ENCODE results near the gene NOTCH3.

NOTCH3 gene

DNA sequence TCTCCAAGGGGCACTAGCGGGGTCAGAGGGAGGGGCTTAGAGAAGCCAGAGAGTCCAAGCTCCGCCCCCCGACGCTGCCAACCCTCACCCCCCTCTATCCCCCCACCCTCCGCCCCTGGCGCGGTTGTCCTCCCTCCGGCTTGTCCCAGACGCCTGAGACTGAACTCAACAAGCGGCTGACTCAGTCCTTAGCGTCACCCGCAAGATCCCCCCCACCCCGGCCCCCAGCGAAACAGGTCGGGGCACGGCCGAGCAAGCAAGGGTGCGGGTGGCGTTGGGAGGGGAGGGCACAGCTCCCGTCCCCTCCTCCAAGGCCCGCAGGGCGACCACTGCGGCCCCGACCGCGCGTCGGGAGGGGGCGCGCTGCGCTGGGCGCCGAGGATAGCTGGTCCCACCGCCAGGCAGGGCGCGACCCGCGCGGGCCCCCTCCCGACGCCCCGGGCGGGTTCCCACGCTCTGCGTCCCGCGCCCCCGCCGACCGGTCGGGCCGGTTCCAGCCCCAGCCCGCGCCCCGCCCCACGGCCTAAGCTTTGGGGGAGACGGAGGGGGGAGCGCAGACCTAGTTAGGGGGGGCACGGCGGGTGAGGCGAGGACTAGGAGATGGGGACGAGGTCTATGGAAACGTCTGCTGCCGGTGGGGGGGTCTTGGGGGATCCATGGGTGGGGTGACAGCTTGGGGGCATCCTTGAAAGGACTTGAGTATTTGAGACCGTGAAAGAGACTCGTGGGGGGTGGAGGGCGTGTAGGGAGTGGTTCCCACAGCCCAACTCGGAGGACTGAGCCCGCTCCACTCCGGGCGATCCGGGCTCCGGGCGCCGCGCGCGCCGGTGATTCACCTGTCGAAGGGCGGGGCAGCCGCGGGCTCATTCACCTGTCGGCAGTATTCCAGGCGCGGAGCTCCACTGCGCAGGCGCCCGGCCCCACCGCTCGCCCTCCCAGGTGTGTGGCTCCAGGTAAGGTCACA, 5.1 kb downstream of the NOTCH3 start:
- no peak for DNase-seq (ENCODE audit: low spot score)

DNA sequence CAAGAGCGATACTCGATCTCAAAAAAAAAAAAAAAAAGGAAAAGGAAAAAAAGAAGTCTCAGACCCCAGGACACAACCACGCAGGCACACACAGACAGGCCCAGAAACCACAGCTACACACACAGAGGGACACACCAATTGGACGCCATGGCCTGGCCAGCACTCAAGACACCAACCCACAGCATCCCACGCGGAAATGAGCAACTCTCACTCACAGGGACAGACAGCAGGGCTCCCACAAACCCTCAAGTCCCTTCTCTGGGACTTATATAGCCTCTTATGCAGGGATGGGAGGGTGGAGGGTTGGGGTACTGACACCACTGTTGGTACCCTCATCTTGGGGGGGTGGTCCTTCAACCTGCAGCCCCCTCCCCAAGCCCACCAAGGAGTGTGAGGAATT, 5.9 kb downstream of the NOTCH3 start:
- DNase-seq (ENCODE audit: low spot score), result no peak

DNA sequence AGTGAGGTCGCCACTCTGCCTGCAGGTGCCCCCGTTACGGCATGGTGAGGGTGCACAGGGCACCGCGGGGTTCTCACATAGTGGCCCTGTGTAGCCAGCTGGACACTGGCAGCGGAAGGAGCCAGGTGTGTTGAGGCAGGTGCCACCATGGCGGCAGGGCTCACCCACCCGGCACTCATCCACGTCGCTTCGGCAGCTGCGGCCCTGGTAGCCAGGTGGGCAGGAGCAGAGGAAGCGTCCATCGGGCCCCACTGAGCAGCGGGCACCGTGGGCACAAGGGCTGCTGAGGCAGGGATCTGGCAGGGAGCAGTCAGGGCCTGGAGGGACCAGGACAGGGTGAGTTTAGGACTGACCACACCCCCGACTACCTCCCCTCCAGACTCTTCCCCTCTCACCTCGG, 8.8 kb downstream of the NOTCH3 start:
- DNase-seq (ENCODE audit: low spot score), result no peak

DNA sequence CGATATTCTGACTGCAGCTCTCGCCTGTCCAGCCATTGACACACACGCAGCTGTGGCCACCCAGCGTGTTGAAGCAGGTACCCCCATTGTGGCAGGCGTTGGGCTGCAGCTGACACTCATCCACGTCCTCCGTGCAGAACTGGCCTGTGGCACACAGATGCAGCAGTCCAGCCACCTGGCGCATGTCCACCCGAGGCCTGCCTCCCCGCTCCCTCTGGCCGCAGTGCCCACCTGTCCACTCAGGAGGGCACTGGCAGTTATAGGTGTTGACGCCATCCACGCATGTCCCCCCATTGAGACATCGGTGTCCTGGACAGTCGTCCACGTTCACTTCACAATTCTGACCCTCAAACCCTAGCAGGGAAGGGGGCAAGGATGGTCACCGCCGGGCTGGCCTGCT, 9.3 kb downstream of the NOTCH3 start:
- no peak for DNase-seq (ENCODE audit: low spot score)

DNA sequence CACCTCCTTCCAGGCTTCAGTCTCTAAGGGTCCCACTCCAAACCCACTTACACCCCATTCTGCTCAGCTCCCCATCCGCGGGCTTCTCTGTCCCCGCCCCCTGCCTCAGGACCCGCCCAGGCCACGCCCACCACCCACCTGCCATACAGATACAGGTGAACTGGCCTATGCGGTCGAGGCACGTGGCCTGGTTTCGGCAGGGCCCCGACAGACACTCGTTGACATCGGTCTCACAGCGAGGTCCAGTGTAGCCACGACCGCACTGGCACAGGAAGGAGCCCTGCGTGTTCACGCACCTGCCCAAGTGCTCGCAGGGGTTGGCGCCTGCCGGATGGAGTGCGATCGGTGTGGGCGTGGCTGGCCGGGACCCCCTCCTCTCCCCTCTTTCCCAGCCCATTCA, 11.9 kb downstream of the NOTCH3 start:
- no peak for DNase-seq (ENCODE audit: low spot score)

DNA sequence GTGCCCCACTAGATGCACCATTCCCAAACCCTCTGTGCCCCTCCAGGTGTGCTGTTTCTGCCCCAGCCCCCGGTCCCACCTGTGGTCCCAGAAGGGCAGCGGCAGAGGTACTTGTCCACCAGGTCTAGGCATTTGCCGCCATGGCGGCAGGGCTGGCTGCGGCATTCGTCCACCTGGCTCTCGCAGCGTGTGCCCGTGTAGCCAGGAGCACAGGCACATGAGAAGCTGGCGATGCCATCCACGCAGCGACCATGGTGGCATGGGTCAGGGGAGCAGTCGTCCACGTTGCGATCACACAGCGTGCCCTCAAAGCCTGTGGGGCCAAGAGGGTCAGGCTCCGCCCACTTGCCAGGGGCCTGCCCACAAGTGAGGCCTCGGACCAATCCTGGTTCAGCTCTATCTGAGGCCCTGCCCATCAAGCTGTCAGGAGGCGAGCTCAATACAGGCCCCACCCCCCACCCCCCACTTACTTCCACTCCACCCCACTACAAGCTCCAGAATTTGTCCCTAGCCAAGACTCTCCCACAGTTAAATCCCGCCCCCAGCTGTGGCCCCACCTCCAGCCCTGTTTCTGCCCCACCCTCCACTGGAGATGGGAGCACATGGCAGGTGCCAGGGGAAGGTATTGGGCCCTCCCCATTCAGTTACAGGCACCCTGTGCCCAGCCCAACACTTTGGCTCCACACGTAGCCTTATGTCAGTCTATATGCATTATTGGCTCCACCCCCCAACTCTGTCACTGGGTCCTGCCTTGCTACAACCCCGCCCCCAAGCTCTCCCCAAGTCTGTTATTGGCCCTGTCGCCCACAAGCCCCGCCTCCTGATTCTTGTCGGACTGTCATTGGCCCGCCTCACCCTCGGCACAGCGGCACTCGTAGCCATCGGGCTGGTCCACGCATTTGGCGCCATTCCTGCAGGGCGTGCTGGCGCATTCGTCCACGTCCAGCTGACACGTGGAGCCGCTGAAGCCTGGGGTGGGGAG, 13.5 kb downstream of the NOTCH3 start:
- DNase-seq (ENCODE audit: low spot score), result no peak

DNA sequence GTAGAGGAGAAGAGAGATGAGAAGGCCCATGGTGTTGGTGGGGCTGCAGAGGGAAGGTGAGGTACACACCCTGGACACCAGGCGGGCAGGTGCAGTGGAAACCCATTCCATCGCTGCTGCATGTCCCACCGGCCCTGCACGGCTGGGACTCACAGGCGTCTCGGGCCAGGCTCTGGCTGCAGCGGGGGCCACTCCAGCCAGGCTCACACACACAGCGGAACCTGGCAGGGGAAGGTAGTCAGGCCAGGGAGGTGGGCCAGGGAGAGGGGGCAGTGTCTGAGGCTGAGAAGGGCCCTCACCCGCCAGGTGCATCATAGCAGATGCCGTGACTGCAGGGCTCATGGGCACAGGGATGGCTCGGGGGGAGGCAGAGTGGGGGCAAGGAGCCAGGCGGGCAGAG, 15.6 kb downstream of the NOTCH3 start:
- no peak for DNase-seq (ENCODE audit: low spot score)

DNA sequence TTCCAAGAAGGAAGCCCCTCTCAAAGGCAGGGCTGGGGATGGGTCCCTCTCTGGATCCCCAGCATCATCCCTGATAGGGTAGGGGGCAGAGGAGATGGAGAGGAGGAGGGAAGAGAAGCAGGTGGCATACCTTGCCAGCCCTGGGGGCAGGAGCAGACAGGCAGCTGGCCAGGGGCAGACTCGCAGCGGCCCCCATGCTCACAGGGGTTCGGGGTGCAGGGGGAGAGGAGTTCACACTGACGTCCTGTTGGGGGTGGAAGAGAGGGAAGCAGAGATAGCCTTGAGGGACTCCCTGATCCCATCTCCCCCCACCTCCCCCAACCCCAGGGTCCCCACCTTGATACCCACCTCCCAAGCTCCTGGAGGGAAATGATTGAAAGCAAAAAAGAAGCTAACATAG, 16.0 kb downstream of the NOTCH3 start:
- no peak for DNase-seq (ENCODE audit: low spot score)

DNA sequence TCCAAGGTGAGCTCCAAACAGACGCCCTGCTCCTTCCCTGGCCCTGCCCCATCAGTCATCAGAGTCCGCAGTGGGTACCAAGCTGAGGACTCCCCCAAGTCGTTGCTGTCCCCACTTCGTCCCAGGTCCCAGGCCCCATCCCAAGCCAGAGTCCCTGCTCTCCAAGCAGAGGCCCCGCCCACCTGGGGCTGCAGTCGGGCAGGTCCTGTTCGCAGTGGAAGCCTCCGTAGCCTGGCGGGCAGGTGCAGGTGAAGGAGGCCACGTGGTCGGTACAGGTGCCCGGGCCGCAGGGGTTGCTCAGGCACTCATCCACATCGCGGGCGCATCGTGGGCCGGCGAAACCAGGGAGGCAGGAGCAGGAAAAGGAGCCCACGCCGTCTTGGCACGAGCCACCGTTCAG, 19.4 kb downstream of the NOTCH3 start:
- DNase-seq (ENCODE audit: low spot score), result no peak

DNA sequence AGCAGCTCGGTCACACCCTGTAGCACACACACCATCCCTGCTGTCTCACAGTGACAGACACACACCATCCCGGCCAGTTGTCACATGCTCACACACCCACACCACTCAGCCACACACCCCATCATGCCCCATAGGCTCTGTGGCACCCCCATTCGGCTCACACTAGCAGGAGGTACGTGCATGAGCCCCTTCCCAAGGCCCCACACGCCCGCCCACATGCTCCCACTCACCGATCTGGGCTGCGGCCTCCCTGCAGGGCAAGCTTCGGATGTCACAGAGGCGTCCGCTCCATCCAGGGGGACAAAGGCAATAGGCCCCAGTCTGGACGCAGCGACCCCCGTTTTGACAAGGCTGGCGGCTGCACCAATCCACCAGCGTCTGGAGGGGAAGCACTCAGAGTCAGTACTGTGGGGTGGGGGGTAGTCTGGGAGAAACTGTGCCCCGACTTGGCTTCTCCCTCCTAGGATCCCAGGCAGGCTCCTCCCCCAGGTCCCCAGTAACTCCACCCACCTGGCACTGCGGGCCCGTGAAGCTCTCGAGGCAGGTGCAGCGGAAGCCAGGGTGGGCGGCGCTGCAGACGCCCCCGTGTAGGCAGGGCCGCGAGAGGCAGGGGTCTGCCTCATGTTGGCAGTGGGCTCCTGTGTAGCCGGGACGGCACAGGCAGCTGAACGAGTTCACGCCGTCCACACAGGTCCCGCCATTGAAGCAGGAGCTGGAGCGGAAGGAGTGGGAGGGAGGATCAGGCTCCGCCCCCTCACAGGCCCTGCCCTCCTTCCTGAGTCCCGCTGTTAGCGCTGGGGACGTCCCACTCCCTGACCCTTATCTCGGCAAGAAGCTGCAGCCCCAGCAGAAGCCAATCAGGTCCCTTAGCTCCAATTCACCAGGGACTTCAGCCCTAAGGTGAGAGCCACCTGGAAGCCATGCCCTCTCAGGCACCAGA, 20.1 kb downstream of the NOTCH3 start:
- DNase-seq (ENCODE audit: low spot score), result no peak

DNA sequence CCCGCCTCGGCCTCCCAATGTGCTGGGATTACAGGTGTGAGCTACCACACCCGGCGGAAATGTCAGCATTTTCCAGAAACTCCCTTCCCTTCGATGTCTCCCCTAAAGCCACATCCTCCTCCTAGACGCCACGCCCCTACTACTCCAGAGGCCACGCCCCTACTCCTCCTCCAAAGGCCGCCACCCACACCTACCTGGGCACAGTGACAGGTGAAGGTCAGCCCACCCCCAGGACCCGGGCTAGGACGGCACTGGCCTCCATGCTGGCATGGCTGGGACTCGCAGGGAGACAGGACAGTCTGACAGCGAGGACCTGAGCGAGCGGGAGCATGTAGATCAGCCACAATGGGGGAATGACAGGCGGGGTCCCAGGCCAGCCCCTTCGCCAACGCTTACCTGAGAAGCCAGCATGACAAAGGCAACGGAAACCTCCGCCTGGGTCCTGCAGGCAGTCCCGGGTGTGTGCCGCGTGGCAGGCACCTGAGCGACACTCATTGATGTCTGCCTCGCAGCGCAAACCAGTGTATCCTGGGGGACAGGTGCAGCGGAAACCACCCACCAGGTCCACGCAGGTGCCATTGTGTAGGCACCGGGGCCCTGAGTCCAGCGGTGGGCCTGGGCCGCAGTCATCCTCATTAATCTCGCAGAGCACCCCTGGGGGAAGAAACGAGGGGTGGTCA, 22.0 kb downstream of the NOTCH3 start:
- DNase-seq (ENCODE audit: low spot score), result no peak

DNA sequence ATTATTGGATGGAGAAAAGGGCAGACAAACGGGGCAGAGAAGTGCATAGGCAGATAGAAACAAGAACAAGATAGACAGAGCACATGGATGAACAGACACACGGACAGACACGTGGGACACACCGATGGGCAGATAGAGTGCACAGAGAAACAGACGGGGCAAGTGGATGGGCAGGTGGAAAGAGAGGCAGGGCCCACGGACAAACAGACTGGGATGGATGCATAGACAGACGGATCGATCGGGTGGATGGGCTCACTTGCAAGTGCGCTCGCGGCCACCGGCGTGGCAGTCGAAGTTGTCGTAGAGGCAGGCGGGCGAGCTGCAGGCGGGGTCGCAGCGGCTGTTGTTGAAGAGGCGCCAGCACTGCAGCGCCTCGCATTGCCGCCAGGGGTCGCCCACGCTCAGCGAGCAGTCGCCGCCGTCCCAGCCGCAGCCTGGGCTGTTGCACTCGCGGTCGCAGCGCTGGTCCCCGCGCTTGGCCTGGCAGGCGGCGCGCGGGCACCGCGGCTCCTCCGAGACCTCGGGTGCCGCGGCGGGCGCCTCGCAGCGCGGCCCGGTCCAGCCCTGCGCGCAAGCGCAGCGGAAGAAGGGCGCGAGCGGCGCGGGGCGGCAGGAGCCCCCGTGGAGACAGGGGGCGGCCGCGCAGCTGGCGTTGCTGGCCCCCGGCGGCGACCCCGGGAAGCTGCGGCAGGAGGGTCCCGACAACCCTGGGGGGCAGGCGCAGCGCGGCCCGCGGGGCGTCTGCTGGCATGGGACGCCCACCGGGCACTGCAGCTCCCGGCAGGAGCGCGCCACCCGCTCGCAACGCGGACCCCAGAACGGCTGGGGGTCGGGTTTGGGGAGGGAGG, 23.3 kb downstream of the NOTCH3 start:
- DNase-seq (ENCODE audit: low spot score), result peak; percentile 54

DNA sequence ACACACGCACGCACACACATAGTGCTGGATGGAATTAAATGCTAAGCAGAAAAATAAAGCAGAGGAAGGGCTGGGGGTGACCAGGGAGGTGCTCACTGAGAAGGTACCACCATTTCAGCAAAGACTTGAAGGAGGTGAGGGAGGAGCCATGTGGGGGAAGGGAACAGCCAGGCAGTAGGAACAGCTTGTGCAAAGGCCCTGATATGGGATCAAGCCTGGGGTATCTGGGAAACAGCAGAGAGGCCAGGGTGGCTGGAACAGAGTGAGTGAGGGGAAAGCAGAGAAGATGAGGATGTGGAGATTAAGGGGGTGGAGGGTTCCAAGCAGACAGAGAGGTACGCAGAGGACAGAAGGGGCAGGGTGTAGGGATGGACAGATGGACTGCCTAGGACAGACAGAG, 25.2 kb downstream of the NOTCH3 start:
- no peak for DNase-seq (ENCODE audit: low spot score)

DNA sequence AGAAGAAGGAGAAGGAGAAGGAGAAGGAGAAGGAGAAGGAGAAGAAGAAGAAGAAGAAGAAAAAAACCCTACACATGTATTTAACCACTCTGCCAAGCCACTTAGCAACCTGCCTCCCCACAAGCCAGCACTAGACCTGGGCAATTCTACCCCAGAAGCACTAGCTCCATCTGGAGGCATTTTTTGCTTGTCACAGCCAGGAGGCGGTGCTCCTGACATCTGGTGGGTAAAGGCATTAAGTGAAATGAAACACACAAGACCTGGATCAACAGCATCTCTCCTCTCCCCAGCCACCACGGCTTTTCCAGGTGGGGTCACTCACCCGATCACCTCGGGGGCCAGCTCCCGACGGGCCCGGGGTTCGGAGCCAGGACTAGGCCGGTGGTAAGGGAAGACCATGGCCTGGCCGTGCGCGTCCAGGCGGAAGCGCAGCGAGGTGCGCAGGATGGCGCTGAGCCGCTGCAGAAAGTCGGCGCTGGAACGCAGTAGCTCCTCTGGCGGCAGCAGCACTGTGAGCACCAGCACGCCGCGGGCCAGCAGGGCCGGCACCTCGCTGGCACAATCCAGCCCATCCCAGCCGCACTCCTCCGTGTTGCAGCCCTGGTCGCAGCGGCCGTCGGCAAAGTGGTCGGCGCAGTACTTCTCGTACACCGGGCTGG, 26.9 kb downstream of the NOTCH3 start:
- no peak for DNase-seq (ENCODE audit: low spot score)

DNA sequence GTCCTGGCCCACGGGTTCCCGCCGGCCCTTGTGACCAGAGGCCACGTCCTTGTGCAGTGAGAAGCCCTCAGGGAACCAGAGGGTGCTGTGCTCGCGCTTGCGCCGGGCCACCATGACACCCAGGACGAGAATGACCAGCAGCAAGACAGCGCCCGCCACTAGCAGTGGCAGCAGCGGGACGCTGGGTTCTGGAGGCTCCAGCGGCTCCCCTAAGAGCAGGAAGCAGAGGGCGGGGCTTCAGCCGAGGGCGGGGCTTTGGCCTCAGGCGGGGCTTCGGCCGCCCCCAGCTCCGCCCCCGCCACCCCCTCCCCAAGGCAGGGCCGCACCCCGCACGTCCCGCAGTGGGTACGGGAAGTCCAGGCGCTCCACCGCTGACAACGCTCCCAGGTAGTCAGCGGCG, 30.4 kb downstream of the NOTCH3 start:
- no peak for DNase-seq (ENCODE audit: low spot score)

DNA sequence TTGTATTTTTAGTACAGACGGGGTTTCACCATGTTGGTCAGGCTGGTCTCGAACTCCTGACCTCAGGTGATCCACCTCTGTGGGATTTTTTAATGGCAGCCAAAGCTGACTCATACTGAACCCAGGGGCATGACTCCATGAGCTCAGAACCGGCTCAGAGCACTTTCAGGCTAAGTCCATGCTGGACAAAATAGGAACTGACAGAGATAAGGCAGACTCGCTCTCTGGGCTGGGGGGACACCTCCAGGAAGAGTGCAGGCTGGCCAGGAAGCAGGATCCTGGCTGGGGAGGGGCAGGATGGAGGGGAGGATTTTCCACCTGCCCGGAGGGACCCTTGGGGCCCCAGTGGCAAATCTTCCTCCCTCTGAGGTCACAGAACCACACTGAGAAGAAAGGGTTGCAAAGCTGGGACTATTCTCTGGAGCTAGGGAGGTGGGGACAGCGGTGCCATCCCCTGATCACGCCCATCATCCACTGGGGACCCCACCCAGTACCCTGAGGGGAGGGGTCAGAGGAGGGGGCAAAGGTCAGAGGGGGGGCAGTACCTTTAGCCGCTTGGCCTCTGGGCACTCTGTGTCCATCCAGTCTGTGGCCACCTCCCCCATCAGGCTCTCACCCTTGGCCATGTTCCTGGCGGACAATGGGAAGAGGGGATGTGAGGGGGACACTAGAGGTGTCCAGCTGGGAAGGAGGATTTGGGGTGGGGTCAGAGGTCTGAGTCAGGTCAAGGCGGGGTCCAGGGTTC, 31.1 kb downstream of the NOTCH3 start:
- no peak for DNase-seq (ENCODE audit: low spot score)

DNA sequence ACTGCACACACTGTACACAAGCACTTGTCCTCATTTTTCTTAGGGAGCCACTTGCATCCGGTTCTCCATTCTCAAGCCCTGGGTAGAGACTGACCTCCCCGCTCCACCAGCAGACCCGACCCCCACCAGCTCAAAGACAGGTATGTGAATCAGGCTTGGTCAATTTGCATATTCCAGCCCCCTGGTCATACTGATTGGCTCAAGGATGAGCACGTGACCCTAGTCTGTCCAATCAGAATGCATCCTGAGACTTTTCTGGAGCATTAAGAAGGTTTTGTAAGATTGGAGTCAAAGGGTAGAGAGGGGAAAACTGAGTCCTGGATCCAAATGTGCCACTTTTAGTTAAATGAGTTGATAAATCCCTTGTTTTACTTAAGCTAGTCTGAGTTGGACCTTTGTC, 34.1 kb downstream of the NOTCH3 start:
- no peak for DNase-seq (ENCODE audit: low spot score)

DNA sequence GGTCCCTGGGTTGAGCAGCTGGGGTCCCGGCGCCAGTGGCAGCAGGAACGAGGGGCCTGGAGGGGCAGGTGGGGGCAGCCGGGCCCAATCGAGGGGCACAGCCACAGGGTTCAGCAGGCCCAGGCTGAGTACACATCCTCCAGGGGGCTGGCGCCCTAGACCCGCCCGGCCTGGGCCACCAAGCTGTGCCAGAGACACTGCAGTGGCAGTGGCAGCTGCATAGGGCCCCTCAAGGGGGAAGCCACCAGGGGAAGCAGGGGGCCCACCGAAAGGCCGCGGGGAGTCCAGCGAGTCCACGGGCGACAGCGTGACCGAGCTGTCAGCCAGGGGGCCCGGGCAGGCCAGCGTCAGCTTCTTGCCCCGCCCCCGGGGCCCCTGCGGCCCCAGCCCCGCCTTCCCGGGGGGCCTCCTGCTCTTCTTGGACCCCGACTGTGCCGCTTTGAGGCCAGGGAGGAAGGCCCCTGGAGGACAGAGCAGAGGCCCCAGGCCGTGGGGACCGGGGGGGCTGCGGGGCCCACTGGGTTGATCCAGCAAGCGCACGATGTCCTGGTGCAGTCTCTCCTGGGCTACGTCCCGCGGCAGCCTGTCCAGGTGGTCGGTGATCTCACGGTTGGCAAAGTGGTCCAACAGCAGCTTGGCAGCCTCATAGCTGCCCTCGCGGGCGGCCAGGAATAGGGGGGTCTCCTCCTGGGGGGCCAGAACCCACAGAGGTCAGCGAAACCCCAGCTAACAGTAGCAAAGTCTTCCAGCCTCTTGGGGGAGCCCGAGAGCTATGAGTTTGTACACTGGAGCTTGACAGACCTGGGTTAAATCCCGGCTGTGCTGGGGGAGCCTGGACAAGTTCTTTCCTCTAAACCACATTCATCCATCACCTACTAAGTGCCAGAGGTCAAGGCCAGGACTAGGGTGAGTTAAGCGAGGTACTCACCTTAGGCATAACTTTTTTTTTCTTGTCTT, 39.5 kb downstream of the NOTCH3 start:
- DNase-seq (ENCODE audit: low spot score), result no peak
